PC-9 (cell line): ENCODE measurements around the gene INTS1. TPM values are rescaled to one million over a fixed set of nuclear protein-coding genes. Genes with fewer than 3 reads are reported as not detected.

Experiments
- Bru-seq: library from RNA; stranded (reverse); fragments of 400-500 nt; gene quantifications from one replicate; lab custom pipeline; 2021; lab: Mats Ljungman, UMichigan
- BruChase-seq, 2 experiments: library from RNA; stranded (reverse); fragments of 400-500 nt; gene quantifications; one replicate each; lab custom pipeline; 2021; lab: Mats Ljungman, UMichigan
- BruUV-seq: library from RNA; stranded (reverse); fragments of 400-500 nt; replicated peaks from 2 replicates; lab custom pipeline; 2021; lab: Mats Ljungman, UMichigan
- CTCF ChIA-PET: fragments of 300-600 bp; sonication (Branson Sonifier 250); formaldehyde crosslinking; loops from one replicate; lab custom pipeline; 2022; ENCODE audit warnings: antibody characterized with exemption; lab: Charles Lee
- POLR2A ChIA-PET: fragments of 300-600 bp; sonication (Branson Sonifier 250); formaldehyde crosslinking; loops from one replicate; lab custom pipeline; 2022; ENCODE audit warnings: antibody characterized with exemption; ENCODE audit not compliant: unreplicated experiment; lab: Charles Lee
- DNase-seq, 2 experiments: peaks; one replicate each; pipeline versions ENCODE4 v3.0.0 to v3.0.0-alpha.2; 2015 to 2022; ENCODE audit warnings: mixed read lengths in 1 of 2
- H2AFZ ChIP-seq: fragments of 200-600 bp; sonication (generic); 2 replicates; pipeline ENCODE4 v1.8.1; 2017; ENCODE audit warnings: antibody characterized with exemption
- H3F3A ChIP-seq: fragments of 200-600 bp; sonication (generic); 2 replicates; pipeline ENCODE4 v1.8.1; 2017; ENCODE audit warnings: antibody characterized with exemption, mild to moderate bottlenecking, low read depth; ENCODE audit not compliant: insufficient read depth
- H3K27ac ChIP-seq: fragments of 200-600 bp; sonication (generic); 2 replicates; pipeline ENCODE4 v1.6.1; 2016; ENCODE audit warnings: mixed run types
- H3K27me3 ChIP-seq: fragments of 200-600 bp; sonication (generic); 2 replicates; pipeline ENCODE4 v1.6.1; 2016; ENCODE audit warnings: low read depth, mixed run types; ENCODE audit not compliant: insufficient read depth
- H3K36me3 ChIP-seq: fragments of 200-600 bp; sonication (generic); 2 replicates; pipeline ENCODE4 v1.6.1; 2016; ENCODE audit warnings: low read depth, mixed run types
- H3K4me1 ChIP-seq: fragments of 200-600 bp; sonication (generic); replicated peaks from 2 replicates; pipeline ENCODE4 v1.6.1; 2016; ENCODE audit warnings: mixed run types; ENCODE audit not compliant: insufficient read depth
- H3K4me2 ChIP-seq: fragments of 200-600 bp; sonication (generic); 2 replicates; pipeline ENCODE4 v1.6.1; 2017; ENCODE audit warnings: mixed run types
- H3K4me3 ChIP-seq: fragments of 200-600 bp; sonication (generic); 2 replicates; pipeline ENCODE4 v1.6.1; 2016; ENCODE audit warnings: mixed run types
- H3K79me2 ChIP-seq: fragments of 200-600 bp; sonication (generic); 2 replicates; pipeline ENCODE4 v1.6.1; 2017; ENCODE audit warnings: low read depth, mixed run types
- H3K9me2 ChIP-seq: fragments of 200-600 bp; sonication (generic); 2 replicates; pipeline ENCODE4 v1.8.1; 2017; ENCODE audit warnings: mild to moderate bottlenecking; ENCODE audit not compliant: insufficient read depth
- H3K9me3 ChIP-seq: fragments of 200-600 bp; sonication (generic); 2 replicates; pipeline ENCODE4 v1.8.1; 2016; ENCODE audit warnings: low read depth; ENCODE audit not compliant: insufficient read depth
- H4K20me1 ChIP-seq: fragments of 200-600 bp; sonication (generic); 2 replicates; pipeline ENCODE4 v1.8.1; 2017; ENCODE audit not compliant: insufficient read depth
- EZH2 ChIP-seq: fragments of 200-600 bp; sonication (generic); IDR thresholded peaks from 2 replicates; pipeline ENCODE4 v1.8.0; 2017; ENCODE audit warnings: antibody characterized with exemption, low read depth
- intact Hi-C: fragments of 100-400 bp; cut with micrococcal nuclease; formaldehyde crosslinking; loops from one replicate; pipeline ENCODE4 v1.10.0; 2022; ENCODE audit not compliant: unreplicated experiment
- long read RNA-seq: library from polyadenylated mRNA; stranded (forward); transcript quantifications from one replicate; pipeline ENCODE4 v2.0.0, GENCODE V29; 2022
- total RNA-seq: library from RNA; stranded (reverse); gene quantifications from 2 replicates; pipeline ENCODE4 v1.2.3, GENCODE V29; 2021
- TF ChIP-seq, protein P1 (sequence below): fragments of 200-600 bp; sonication (generic); conservative IDR thresholded peaks from 2 replicates; pipeline ENCODE4 v1.6.1; 2017; ENCODE audit warnings: mixed run types, antibody characterized with exemption, mild to moderate bottlenecking, moderate library complexity

The INTS1 gene, protein sequence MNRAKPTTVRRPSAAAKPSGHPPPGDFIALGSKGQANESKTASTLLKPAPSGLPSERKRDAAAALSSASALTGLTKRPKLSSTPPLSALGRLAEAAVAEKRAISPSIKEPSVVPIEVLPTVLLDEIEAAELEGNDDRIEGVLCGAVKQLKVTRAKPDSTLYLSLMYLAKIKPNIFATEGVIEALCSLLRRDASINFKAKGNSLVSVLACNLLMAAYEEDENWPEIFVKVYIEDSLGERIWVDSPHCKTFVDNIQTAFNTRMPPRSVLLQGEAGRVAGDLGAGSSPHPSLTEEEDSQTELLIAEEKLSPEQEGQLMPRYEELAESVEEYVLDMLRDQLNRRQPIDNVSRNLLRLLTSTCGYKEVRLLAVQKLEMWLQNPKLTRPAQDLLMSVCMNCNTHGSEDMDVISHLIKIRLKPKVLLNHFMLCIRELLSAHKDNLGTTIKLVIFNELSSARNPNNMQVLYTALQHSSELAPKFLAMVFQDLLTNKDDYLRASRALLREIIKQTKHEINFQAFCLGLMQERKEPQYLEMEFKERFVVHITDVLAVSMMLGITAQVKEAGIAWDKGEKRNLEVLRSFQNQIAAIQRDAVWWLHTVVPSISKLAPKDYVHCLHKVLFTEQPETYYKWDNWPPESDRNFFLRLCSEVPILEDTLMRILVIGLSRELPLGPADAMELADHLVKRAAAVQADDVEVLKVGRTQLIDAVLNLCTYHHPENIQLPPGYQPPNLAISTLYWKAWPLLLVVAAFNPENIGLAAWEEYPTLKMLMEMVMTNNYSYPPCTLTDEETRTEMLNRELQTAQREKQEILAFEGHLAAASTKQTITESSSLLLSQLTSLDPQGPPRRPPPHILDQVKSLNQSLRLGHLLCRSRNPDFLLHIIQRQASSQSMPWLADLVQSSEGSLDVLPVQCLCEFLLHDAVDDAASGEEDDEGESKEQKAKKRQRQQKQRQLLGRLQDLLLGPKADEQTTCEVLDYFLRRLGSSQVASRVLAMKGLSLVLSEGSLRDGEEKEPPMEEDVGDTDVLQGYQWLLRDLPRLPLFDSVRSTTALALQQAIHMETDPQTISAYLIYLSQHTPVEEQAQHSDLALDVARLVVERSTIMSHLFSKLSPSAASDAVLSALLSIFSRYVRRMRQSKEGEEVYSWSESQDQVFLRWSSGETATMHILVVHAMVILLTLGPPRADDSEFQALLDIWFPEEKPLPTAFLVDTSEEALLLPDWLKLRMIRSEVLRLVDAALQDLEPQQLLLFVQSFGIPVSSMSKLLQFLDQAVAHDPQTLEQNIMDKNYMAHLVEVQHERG (N-terminal part only)
- total RNA-seq: 124 and 170 TPM in 2 replicates
- percentile 59 among the genes with signal in this experiment for Bru-seq, nascent RNA
- BruChase-seq, experiment 1, labeled RNA remaining after a 2-hour chase: percentile 70 among the genes with signal in this experiment
- percentile 86 among the genes with signal in this experiment for BruChase-seq, experiment 2, labeled RNA remaining after a 6-hour chase
- long read RNA-seq, full-length matches to known transcripts: 18 of 68 reads
- long read RNA-seq, partial matches to known transcripts: 38 of 68 reads
- long read RNA-seq, other reads (novel, unspliced or antisense): 12 of 68 reads

DNA sequence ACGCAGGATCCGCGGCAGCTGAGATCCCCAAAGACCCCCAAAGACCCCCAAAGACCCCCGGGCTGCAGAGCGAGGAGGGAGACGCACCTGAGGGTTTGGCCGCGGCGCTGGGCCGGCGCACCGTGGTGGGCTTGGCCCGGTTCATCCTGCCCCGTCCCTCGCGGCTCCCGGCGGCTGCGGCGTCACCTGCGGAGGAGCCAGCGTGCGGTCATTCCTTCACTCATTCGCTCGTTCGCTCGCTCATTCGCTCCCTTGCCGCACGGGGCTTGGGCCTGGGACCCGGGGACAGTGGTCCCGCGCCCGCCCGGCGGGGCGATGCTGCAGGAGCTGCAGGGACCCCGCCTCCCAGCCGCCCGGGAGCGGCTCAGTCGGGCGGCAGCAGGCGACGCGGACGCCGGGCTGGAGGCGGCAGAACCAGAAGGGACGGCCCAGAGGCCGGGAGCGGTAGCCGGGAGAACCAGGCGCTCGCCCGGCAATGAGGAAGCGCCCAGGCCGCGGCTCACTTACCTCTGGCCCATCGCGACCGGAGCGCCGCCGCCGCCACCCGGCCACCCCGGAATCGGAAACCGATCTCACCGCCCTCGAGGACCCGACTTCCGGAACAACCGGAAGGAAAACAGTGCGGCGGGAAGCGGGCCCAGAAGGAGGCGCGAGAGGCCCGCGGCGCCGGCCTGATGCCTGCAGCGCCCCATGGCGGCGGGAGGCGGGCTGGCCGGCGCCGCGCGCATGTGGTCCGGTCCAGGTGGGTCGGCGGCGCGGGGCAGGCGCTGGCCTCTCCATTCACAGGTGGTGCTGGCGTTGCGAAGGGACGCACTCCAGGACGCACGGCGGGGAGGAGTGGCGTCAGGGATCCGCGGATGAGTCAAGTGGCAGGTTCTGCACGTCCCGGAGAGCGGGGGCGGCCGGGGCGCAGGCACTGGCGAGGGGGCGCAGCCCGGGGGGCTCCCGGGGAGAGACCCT, at the start of gene INTS1:
TSS of gene INTS1 (minus strand) at position 574 of the 960 bp plus-strand sequence. CDS start at position 145, 429 bp downstream.
- intact Hi-C loops: loop anchor here (1.0 to 5.0 kb wide), 4 partner anchors 29 to 158 kb away; partner anchors contain the start of gene TMEM184A
- Histone ChIP-seq H4K20me1 (peaks cover 31% of the 10 kb centered on the region), H3K9me3 (no peaks in the 10 kb centered on the region), H3K27ac (peak within 1 kb of the TSS; percentile 45), H3K4me3 (peak within 1 kb of the TSS; percentile 99), H2AFZ (peak within 1 kb of the TSS; percentile 86), H3K4me1 (peaks cover 33% of the 10 kb centered on the region), H3K9me2 (no peaks in the 10 kb centered on the region), H3K79me2 (peaks cover 33% of the 10 kb centered on the region), H3K4me2 (peak within 1 kb of the TSS; percentile 99), H3K36me3 (0 out of 2 replicates have a peak, but pooled peaks cover 19% of the 10 kb centered on the region), H3K27me3 (no peaks in the 10 kb centered on the region), H3F3A (peaks cover 25% of the 10 kb centered on the region)
- ChIA-PET POLR2A (interaction anchor here (0.6 to 0.8 kb wide), 2 partner anchors 37 to 52 kb away, joined by 3 to 6 read pairs; partner anchors contain the start of gene TMEM184A), CTCF (interaction anchor here (0.7 to 1.7 kb wide), 4 partner anchors 44 to 707 kb away, joined by 5 to 12 read pairs (median 6); partner anchors contain the start of gene TMEM184A)
- DNase-seq: peak; percentile 90 to 99
- no peak for TF ChIP-seq EZH2
- TF ChIP-seq, protein P1, sequence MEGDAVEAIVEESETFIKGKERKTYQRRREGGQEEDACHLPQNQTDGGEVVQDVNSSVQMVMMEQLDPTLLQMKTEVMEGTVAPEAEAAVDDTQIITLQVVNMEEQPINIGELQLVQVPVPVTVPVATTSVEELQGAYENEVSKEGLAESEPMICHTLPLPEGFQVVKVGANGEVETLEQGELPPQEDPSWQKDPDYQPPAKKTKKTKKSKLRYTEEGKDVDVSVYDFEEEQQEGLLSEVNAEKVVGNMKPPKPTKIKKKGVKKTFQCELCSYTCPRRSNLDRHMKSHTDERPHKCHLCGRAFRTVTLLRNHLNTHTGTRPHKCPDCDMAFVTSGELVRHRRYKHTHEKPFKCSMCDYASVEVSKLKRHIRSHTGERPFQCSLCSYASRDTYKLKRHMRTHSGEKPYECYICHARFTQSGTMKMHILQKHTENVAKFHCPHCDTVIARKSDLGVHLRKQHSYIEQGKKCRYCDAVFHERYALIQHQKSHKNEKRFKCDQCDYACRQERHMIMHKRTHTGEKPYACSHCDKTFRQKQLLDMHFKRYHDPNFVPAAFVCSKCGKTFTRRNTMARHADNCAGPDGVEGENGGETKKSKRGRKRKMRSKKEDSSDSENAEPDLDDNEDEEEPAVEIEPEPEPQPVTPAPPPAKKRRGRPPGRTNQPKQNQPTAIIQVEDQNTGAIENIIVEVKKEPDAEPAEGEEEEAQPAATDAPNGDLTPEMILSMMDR: peak; percentile 70
- TSS peak; percentile 52 for BruUV-seq

DNA sequence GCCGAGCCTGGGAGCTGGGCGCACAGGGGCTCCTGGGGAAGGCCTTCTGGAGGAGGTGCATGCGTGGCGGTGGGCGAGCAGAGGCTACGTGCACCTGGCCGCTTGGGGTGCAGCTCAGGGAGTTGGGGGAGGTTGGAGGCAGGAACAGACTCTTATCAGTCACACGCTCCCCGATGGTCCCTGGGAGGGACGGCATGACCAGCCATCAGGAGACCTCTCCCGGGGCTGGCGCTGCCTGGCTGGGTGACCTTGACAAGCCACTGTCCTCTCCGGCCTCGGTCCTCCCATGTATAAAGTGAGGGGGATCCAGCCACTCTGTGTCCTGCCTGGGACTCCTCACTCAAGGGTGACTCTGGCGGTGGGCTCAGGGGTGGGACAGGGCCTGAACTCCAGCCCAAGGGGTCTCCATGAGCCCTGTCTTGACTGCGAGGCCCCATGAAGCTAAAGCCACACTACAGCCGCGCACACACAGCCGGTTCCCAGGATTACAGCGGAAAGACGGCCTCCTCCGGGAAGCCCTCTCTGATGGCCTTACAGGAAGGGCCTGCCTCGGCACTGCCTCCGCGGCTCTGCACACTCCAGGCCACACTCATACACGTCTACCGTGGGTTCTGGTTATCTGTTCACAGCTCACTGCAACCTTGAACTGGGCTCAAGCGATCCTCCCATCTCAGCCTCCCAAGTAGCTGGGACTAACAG, 49.5 kb upstream of the INTS1 start:
- intact Hi-C loops: no loop called here
- Histone ChIP-seq H3K36me3 (no peaks in the 10 kb centered on the region; the same call in 1 of the 2 replicates), H3K27ac (no peak overlapping the region), H3K4me2 (no peak overlapping the region), H3K27me3 (no peaks in the 10 kb centered on the region), H3K9me3 (no peaks in the 10 kb centered on the region), H4K20me1 (peaks cover 16% of the 10 kb centered on the region), H2AFZ (no peak overlapping the region), H3K79me2 (peaks cover 16% of the 10 kb centered on the region), H3K9me2 (no peaks in the 10 kb centered on the region), H3K4me1 (peaks cover 39% of the 10 kb centered on the region), H3F3A (peaks cover 22% of the 10 kb centered on the region), H3K4me3 (no peak overlapping the region)
- BruUV-seq: TSS peak; percentile 15
- DNase-seq: no peak
- ChIA-PET POLR2A (no interaction called here), CTCF (no interaction called here)
- TF ChIP-seq EZH2: no peak
- TF ChIP-seq, protein P1: no peak
